ENCODE results near the gene OR2G2. TPM values are rescaled to one million over a fixed set of nuclear protein-coding genes. Genes with fewer than 3 reads are reported as not detected.

Gene OR2G2
- total RNA-seq, 1 experiment from 2014 or later = not detected

DNA sequence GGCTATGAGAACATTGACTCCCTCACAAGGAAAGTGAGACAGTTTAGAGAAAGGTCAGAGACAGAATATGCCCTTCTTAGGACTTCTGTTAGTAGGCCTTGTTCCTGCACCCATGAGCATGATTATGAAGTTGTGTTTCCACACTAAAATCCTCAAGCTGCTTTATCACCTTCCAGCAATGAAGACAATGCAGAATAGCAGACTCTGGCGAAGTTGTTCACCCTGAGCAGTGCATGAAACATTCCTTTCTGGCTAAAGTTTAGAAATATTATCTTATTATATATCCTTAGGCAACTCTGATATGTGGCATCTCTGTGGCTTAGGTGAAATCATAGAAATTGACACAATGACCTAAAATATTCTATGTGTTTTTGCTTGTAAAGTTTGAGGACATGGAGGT is 13.9 kb upstream of the OR2G2 start:
- intact Hi-C loops (cut with micrococcal nuclease; ENCODE audit: unreplicated experiment) = no loop called here
- POLR2A ChIA-PET (ENCODE audit: low non-redundant PET) = no interaction called here
- DNase-seq (ENCODE audit: low spot score) = no peak
- BruUV-seq (replicated peaks) = no TSS peak
- Histone ChIP-seq H3K27me3 (replicated peaks; ENCODE audit: insufficient read depth, low read depth, low read length, poor library complexity) (peaks cover 5% of the 10 kb centered on the region), H3K27ac (ENCODE audit: low read depth, low read length, poor library complexity, severe bottlenecking) (no peak overlapping the region), H3K4me3 (ENCODE audit: low read depth, low read length, poor library complexity, severe bottlenecking) (no peak overlapping the region), H3K4me1 (ENCODE audit: insufficient read depth, low read length, poor library complexity, severe bottlenecking) (no peaks in the 10 kb centered on the region), H3K9me3 (ENCODE audit: low read depth, low read length, poor library complexity, severe bottlenecking) (no peaks in the 10 kb centered on the region), H3K36me3 (ENCODE audit: insufficient read depth, low read length, poor library complexity, severe bottlenecking) (no peaks in the 10 kb centered on the region)
- no peak for TF ChIP-seq EZH2 (IDR thresholded peaks at IDR 0.05; ENCODE audit: borderline replicate concordance, low read depth, low read length, poor library complexity, severe bottlenecking)
- TF ChIP-seq, protein P1, sequence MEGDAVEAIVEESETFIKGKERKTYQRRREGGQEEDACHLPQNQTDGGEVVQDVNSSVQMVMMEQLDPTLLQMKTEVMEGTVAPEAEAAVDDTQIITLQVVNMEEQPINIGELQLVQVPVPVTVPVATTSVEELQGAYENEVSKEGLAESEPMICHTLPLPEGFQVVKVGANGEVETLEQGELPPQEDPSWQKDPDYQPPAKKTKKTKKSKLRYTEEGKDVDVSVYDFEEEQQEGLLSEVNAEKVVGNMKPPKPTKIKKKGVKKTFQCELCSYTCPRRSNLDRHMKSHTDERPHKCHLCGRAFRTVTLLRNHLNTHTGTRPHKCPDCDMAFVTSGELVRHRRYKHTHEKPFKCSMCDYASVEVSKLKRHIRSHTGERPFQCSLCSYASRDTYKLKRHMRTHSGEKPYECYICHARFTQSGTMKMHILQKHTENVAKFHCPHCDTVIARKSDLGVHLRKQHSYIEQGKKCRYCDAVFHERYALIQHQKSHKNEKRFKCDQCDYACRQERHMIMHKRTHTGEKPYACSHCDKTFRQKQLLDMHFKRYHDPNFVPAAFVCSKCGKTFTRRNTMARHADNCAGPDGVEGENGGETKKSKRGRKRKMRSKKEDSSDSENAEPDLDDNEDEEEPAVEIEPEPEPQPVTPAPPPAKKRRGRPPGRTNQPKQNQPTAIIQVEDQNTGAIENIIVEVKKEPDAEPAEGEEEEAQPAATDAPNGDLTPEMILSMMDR (conservative IDR thresholded peaks at IDR 0.05; ENCODE audit: low read depth, low read length) = no peak
- CTCF ChIA-PET = no interaction called here

DNA sequence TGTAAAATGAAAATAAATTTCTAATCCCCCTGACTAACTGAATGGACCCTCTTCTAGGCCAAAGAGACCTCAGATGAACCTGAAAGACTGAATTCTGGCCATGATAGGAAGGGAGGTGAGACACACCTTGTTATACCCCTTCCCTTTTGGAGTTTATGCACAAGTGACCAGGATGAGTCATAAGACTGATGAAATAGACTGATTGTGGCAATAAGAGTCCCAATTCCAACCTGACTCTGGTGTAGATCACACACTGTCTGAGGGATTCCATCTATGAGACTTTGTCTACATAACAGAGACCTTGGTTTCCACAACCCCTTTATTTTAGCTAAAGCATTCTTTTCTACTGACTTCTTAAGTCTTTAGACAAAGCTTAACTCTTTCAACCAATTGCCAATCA is 13.5 kb upstream of the OR2G2 start:
- DNase-seq (ENCODE audit: low spot score) = no peak
- no peak for TF ChIP-seq EZH2 (IDR thresholded peaks at IDR 0.05; ENCODE audit: borderline replicate concordance, low read depth, low read length, poor library complexity, severe bottlenecking)
- TF ChIP-seq, protein P1 (conservative IDR thresholded peaks at IDR 0.05; ENCODE audit: low read depth, low read length) = no peak
- Histone ChIP-seq H3K27ac (ENCODE audit: low read depth, low read length, poor library complexity, severe bottlenecking) (no peak overlapping the region), H3K4me1 (ENCODE audit: insufficient read depth, low read length, poor library complexity, severe bottlenecking) (no peaks in the 10 kb centered on the region), H3K36me3 (ENCODE audit: insufficient read depth, low read length, poor library complexity, severe bottlenecking) (no peaks in the 10 kb centered on the region), H3K4me3 (ENCODE audit: low read depth, low read length, poor library complexity, severe bottlenecking) (no peak overlapping the region), H3K27me3 (replicated peaks; ENCODE audit: insufficient read depth, low read depth, low read length, poor library complexity) (peaks cover 5% of the 10 kb centered on the region), H3K9me3 (ENCODE audit: low read depth, low read length, poor library complexity, severe bottlenecking) (no peaks in the 10 kb centered on the region)
- no TSS peak for BruUV-seq (replicated peaks)
- CTCF ChIA-PET = no interaction called here
- POLR2A ChIA-PET (ENCODE audit: low non-redundant PET) = no interaction called here
- intact Hi-C loops (cut with micrococcal nuclease; ENCODE audit: unreplicated experiment) = no loop called here

DNA sequence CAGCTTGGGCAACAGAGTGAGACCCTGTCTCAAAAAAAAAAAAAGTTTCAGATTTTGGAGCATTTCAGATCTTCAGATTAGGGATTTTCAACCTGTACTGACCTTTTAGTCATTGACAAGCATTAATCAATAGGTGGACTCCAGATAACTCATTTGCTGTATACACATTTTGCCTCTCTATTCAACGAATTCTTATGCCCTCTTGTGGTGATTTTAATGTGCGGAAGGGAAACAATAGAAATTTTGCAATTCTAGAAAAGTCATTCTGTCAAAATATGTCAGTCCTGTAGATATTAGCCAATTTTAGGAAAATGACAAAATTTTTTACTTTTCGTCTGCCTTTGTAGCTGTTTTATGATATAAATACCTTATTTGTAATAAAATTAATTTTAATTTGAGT is 11.6 kb upstream of the OR2G2 start:
- H3K27ac ChIP-seq (ENCODE audit: low read depth, low read length, poor library complexity, severe bottlenecking) = no peak overlapping the region
- intact Hi-C loops (cut with micrococcal nuclease; ENCODE audit: unreplicated experiment) = loop anchor here (2.0 kb wide), 1 partner anchor 186 kb away; no protein-coding TSS in a partner anchor
- no TSS peak for BruUV-seq (replicated peaks)
- H3K4me1 ChIP-seq (ENCODE audit: insufficient read depth, low read length, poor library complexity, severe bottlenecking) = no peaks in the 10 kb centered on the region
- ChIA-PET POLR2A (ENCODE audit: low non-redundant PET) (no interaction called here), CTCF (no interaction called here)
- H3K27me3 ChIP-seq (replicated peaks; ENCODE audit: insufficient read depth, low read depth, low read length, poor library complexity) = peaks cover 5% of the 10 kb centered on the region
- no peak overlapping the region for H3K4me3 ChIP-seq (ENCODE audit: low read depth, low read length, poor library complexity, severe bottlenecking)
- DNase-seq (ENCODE audit: low spot score) = peak; percentile 34
- no peak for TF ChIP-seq EZH2 (IDR thresholded peaks at IDR 0.05; ENCODE audit: borderline replicate concordance, low read depth, low read length, poor library complexity, severe bottlenecking)
- TF ChIP-seq, protein P1 (conservative IDR thresholded peaks at IDR 0.05; ENCODE audit: low read depth, low read length) = peak; percentile 66
- H3K9me3 ChIP-seq (ENCODE audit: low read depth, low read length, poor library complexity, severe bottlenecking) = no peaks in the 10 kb centered on the region
- no peaks in the 10 kb centered on the region for H3K36me3 ChIP-seq (ENCODE audit: insufficient read depth, low read length, poor library complexity, severe bottlenecking)
